ENCODE measurements around the gene CTNNAL1. TPM values are rescaled to one million over a fixed set of nuclear protein-coding genes. Genes with fewer than 3 reads are reported as not detected.

The CTNNAL1 gene
- total and polyA plus RNA-seq, 9 of the 15 experiments (the other 6 are each of a cell fraction or from before 2014, with no cell fraction given): 23.2 to 78.0 (median 46.7) TPM

GRCh38 chr9:109012009-109012875 is 1.1 kb downstream of the CTNNAL1 start (continued):
- TF ChIP-seq CHAMP1 (IDR thresholded peaks at IDR 0.05): no peak
- no peak for TF ChIP-seq AFF1 (IDR thresholded peaks at IDR 0.05; ENCODE audit: low read depth in 1 of 2, partially characterized antibody in 2 of 2)
- no peak for TF ChIP-seq TAL1 (IDR thresholded peaks at IDR 0.05)
- TF ChIP-seq MXI1 (IDR thresholded peaks at IDR 0.05; ENCODE audit: low read depth, low read length): no peak
- 0 out of 2 replicates have a peak, but pooled peaks have one; percentile 52 for TF ChIP-seq ZFP91 (CRISPR knock-in tag; IDR thresholded peaks at IDR 0.05)
- TF ChIP-seq SMAD2 (IDR thresholded peaks at IDR 0.05; ENCODE audit: low read depth, low read length): no peak
- no peak for TF ChIP-seq NFRKB (IDR thresholded peaks at IDR 0.05; ENCODE audit: low read depth)
- no peak for TF ChIP-seq USF1 (CRISPR knock-in tag; IDR thresholded peaks at IDR 0.05)
- TF ChIP-seq SRSF9 (IDR thresholded peaks at IDR 0.05; ENCODE audit: borderline replicate concordance, low read depth, low read length): no peak
- no peak for TF ChIP-seq GATAD2A (IDR thresholded peaks at IDR 0.05)
- peak; percentile 18; the same call in 1 of the 2 replicates for TF ChIP-seq L3MBTL2 (IDR thresholded peaks at IDR 0.05)
- TF ChIP-seq SREBF1 (IDR thresholded peaks at IDR 0.05; ENCODE audit: borderline replicate concordance, low read depth, low read length): no peak
- TF ChIP-seq TSC22D4 (tag; IDR thresholded peaks at IDR 0.05): 0 out of 2 replicates have a peak, but pooled peaks have one; percentile 21
- no peak for TF ChIP-seq ZNF324 (CRISPR knock-in tag; IDR thresholded peaks at IDR 0.05)
- TF ChIP-seq ZNF449 (CRISPR knock-in tag; IDR thresholded peaks at IDR 0.05): no peak
- no peak for TF ChIP-seq CC2D1A (IDR thresholded peaks at IDR 0.05)
- TF ChIP-seq MECOM (CRISPR knock-in tag; IDR thresholded peaks at IDR 0.05): no peak
- no peak for TF ChIP-seq NBN (IDR thresholded peaks at IDR 0.05; ENCODE audit: low read depth)
